NCI-H128 (cell line): ENCODE data around the gene CNNM1.

Experiments
- DNase-seq: peaks from one replicate; lab custom pipeline; 2025; ENCODE audit not compliant: unreplicated experiment; lab: John Stamatoyannopoulos, UW

CNNM1 gene

GRCh38 chr10:99412099-99412498, 82.9 kb downstream of the CNNM1 start:
- no peak for DNase-seq

- no peak for DNase-seq
Observed at GRCh38 chr10:99418910-99419624, 89.9 kb downstream of the CNNM1 start.

GRCh38 chr10:99419688-99420087, 90.5 kb downstream of the CNNM1 start:
- DNase-seq = no peak

- no peak for DNase-seq
Observed at GRCh38 chr10:99421233-99421739, 92.1 kb downstream of the CNNM1 start.

GRCh38 chr10:99422529-99423096, 93.5 kb downstream of the CNNM1 start:
- no peak for DNase-seq

GRCh38 chr10:99424656-99425055, 95.5 kb downstream of the CNNM1 start:
- no peak for DNase-seq

- no peak for DNase-seq
Observed at GRCh38 chr10:99425204-99425603, 96.0 kb downstream of the CNNM1 start.

- DNase-seq = no peak
Observed at GRCh38 chr10:99426689-99427088, 97.5 kb downstream of the CNNM1 start.

- no peak for DNase-seq
Observed at GRCh38 chr10:99427566-99428190, 98.5 kb downstream of the CNNM1 start.

GRCh38 chr10:99429517-99430095, 100.5 kb downstream of the CNNM1 start:
- DNase-seq = no peak

- DNase-seq = no peak
Observed at GRCh38 chr10:99430116-99430450, 100.9 kb downstream of the CNNM1 start.

- peak; percentile 91 for DNase-seq
Observed at GRCh38 chr10:99430451-99431189, 101.5 kb downstream of the CNNM1 start, which contains the start of gene GOT1. GOT1 (minus strand) TSS chr10:99430624; CDS start chr10:99430565, 59 bp downstream.

GRCh38 chr10:99431190-99431760, 102.1 kb downstream of the CNNM1 start:
- DNase-seq = no peak

- no peak for DNase-seq
Observed at GRCh38 chr10:99432047-99432446, 102.9 kb downstream of the CNNM1 start.

GRCh38 chr10:99432881-99433280, 103.7 kb downstream of the CNNM1 start:
- no peak for DNase-seq

- DNase-seq = no peak
Observed at GRCh38 chr10:99433378-99434020, 104.3 kb downstream of the CNNM1 start.

GRCh38 chr10:99435986-99436638, 107.0 kb downstream of the CNNM1 start:
- DNase-seq = peak; percentile 36

GRCh38 chr10:99438890-99439289, 109.7 kb downstream of the CNNM1 start:
- DNase-seq = no peak

GRCh38 chr10:99442394-99442793, 113.2 kb downstream of the CNNM1 start:
- no peak for DNase-seq

GRCh38 chr10:99443500-99443899, 114.3 kb downstream of the CNNM1 start:
- DNase-seq = no peak
